C4-2B (cell line): ENCODE results near the gene FBXW10.
"Not testable (repeated sequence)": the region's sequence is repeated elsewhere in the genome, so short reads cannot be mapped to it uniquely, and the experiment has no call there.

ENCODE experiments used
- ZFX ChIP-seq: fragments of 450-650 bp; IDR thresholded peaks from 2 replicates; pipeline ENCODE4 v1.6.1; 2017
- TF ChIP-seq, protein P1 (sequence below): fragments of 450-650 bp; conservative IDR thresholded peaks from 2 replicates; pipeline ENCODE4 v1.5.1; 2017; ENCODE audit warnings: mild to moderate bottlenecking

DNA sequence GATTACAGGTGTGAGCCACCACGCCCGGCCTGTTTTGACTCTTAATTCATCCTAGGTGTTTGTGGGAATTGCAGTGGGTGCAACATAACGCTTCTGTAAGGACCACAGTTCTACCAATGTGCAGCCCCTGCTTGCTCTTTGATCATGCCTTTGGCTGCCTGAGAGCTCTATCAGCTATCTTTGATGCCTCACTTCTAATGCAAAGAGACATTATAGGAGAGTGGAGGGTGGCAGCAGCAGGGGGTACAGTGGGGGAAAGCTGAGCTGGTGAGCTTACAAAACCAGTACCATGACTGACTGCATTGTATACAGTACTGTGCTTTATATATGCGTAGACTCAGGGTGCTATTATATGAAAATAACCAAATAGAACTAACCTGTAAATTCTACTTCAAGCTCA lies 26.7 kb downstream of the FBXW10 start:
- TF ChIP-seq, protein P1, sequence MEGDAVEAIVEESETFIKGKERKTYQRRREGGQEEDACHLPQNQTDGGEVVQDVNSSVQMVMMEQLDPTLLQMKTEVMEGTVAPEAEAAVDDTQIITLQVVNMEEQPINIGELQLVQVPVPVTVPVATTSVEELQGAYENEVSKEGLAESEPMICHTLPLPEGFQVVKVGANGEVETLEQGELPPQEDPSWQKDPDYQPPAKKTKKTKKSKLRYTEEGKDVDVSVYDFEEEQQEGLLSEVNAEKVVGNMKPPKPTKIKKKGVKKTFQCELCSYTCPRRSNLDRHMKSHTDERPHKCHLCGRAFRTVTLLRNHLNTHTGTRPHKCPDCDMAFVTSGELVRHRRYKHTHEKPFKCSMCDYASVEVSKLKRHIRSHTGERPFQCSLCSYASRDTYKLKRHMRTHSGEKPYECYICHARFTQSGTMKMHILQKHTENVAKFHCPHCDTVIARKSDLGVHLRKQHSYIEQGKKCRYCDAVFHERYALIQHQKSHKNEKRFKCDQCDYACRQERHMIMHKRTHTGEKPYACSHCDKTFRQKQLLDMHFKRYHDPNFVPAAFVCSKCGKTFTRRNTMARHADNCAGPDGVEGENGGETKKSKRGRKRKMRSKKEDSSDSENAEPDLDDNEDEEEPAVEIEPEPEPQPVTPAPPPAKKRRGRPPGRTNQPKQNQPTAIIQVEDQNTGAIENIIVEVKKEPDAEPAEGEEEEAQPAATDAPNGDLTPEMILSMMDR: not testable (repeated sequence)
- TF ChIP-seq ZFX: not testable (repeated sequence)
